ENCODE measurements around the gene OR8B4.
"Not testable (repeated sequence)": the region's sequence is repeated elsewhere in the genome, so short reads cannot be mapped to it uniquely, and the experiment has no call there.

Gene OR8B4, protein sequence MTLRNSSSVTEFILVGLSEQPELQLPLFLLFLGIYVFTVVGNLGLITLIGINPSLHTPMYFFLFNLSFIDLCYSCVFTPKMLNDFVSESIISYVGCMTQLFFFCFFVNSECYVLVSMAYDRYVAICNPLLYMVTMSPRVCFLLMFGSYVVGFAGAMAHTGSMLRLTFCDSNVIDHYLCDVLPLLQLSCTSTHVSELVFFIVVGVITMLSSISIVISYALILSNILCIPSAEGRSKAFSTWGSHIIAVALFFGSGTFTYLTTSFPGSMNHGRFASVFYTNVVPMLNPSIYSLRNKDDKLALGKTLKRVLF

DNA sequence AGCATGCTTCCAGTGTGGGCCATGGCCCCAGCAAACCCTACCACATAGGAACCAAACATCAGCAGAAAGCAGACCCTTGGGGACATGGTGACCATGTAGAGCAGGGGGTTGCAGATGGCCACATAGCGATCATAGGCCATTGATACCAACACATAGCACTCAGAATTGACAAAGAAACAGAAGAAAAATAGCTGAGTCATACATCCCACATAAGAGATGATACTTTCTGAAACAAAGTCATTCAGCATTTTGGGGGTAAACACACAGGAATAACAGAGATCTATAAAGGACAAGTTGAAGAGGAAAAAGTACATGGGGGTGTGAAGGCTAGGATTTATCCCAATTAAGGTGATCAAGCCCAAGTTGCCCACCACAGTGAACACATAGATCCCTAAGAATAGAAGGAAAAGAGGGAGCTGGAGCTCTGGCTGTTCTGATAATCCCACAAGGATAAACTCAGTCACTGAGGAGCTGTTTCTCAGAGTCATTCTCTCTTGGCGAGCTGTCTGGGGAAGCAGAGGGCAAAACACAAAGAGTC lies at the start of gene OR8B4:
TSS of gene OR8B4 (minus strand) at position 488 of the 538 bp plus-strand sequence. CDS start at position 488, 0 bp downstream.
- no peak for DNase-seq
- intact Hi-C loops (cut with DNase I) = no loop called here

DNA sequence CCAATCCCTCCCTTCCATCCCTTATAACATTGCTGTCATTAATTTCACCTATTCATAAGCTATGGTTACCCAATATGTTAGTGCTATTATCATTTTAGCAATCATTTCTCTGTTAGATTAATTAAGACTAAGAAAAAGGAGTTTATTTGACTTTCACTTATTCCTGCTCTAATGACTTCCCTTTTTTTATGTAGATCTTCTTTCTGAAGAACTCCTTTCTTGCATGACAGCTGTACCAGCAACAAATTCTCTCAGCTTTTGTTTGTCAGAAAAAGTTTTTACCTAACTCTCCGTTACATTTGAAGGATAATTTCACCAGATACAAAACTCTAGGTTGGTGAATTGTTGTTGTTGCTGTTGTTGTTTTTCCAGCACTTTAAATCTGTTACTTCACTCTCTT lies 49.4 kb upstream of the OR8B4 start:
- intact Hi-C loops (cut with DNase I) = no loop called here
- no peak for DNase-seq

- intact Hi-C loops (cut with DNase I) = no loop called here
- no peak for DNase-seq
Measured at GRCh38 chr11:124473476-124473875, 48.8 kb upstream of the OR8B4 start.

GRCh38 chr11:124470561-124471227 lies 46.0 kb upstream of the OR8B4 start:
- intact Hi-C loops (cut with DNase I) = no loop called here
- peak in 7 of 10 donors; percentile 21 to 85 (median 54) for DNase-seq

DNA sequence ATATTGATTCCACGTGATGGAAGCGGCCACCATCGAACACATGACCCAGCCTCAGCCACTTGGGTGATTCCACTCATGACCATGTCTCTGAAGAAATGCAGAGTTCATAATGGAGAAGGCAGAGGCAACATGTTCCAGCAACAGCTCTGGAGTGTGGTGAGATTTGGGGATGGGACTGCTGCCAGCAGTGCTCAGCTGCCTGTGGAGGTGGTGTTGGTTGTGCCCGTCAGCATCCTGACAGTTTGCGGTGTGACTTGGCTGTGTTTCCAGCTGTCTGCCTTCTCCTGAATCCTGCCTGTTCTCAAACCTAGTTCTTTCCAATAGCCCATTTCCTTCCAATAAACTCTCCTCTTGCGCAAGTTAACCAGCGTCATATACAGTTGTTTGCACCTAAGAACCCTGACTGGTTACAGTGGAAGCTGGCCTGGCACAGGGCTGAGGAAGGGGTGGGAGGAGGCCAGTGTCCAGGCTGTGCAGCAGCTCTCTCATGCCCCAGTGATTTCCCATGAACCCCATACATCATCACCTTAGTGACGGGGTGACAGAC lies 42.8 kb upstream of the OR8B4 start:
- intact Hi-C loops (cut with DNase I) = no loop called here
- DNase-seq = peak in 9 of 10 donors; percentile 21 to 94 (median 73)

DNA sequence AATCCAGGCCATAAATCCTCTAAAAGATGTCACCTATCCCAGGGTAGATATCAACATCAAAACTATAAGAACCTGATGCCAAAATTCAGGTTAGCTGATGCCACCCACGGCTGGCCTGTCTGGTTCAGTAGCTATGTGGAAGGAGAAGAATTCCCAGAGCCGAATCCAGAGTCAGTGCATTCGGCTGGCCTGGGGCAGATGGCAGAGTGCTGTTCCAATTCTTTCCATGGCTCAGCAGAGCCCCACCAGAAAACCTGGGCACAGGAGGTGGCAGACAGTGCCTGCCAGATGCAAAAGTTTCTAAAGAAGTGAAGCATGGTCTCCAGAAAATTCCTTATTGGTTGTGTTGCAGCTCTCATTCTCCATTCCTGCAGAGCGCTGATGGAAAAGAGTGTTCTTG lies 40.7 kb upstream of the OR8B4 start:
- DNase-seq = peak in 5 of 10 donors; percentile 13 to 87 (median 47)
- intact Hi-C loops (cut with DNase I) = no loop called here

- peak in 1 of 10 donors; percentile 41 for DNase-seq
- intact Hi-C loops (cut with DNase I) = no loop called here
Measured at GRCh38 chr11:124463990-124464389, 39.3 kb upstream of the OR8B4 start.

DNA sequence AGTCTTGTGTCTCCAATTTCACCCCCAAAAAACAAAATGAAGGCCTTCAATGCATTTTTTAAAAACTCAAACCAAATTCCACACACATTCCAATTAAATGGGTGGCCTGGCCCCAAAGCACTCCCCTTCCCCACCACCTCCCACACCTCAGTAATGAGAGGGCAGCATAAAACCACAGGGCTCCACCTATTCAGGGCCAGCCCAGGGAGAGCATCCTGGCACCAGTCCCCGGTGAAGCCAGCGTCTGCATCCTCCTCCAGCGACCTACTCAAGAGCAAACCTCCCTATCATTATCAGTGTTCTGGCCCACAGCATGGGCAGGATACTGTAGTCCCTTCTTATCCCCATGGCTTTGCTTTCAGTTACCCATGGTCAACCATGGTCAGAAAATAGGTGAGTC lies 38.7 kb upstream of the OR8B4 start:
- no peak for DNase-seq
- intact Hi-C loops (cut with DNase I) = no loop called here

- DNase-seq = no peak
Measured at GRCh38 chr11:124460459-124460858, 35.8 kb upstream of the OR8B4 start.

DNA sequence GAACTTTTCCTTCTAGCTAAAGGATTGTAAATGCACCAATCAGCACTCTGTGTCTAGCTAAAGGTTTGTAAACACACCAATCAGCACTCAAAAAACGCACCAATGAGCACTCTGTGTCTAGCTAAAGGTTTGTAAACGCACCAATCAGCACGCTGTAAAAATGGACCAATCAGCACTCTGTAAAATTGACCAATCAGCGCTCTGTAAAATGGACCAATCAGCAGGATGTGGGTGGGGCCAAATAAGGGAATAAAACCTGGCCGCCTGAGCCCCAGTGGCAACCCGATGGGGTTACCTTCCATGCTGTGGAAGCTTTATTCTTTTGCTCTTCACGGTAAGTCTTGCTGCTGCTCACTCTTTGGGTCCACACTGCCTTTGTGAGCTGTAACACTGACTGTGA lies 34.7 kb upstream of the OR8B4 start:
- DNase-seq; intact Hi-C loops (cut with DNase I): not testable (repeated sequence)

More at GRCh38 chr11:124460459-124460858, 35.8 kb upstream of the OR8B4 start:
- intact Hi-C loops (cut with DNase I) = no loop called here

- intact Hi-C loops (cut with DNase I) = no loop called here
- no peak for DNase-seq
Measured at GRCh38 chr11:124454552-124454951, 29.9 kb upstream of the OR8B4 start.

DNA sequence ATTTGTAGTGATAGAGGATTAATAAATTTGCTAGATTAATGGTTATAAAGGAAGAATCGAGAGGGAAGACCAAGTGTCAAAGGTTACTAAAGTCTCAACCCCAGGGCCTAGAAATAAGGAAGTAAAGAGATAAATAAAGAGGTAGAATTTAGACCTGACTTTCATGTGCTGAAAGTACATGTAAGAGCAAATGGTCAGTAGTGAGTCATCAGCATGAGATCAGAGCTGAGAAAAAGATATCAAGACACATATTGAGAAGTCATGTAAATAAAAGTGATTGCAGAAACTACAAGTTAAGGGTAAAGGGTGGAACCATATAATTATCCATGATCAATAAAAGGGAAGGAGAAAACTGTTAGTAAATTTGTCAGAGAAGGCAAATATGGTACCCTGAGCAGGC lies 22.2 kb upstream of the OR8B4 start:
- intact Hi-C loops (cut with DNase I) = no loop called here
- DNase-seq = no peak

DNA sequence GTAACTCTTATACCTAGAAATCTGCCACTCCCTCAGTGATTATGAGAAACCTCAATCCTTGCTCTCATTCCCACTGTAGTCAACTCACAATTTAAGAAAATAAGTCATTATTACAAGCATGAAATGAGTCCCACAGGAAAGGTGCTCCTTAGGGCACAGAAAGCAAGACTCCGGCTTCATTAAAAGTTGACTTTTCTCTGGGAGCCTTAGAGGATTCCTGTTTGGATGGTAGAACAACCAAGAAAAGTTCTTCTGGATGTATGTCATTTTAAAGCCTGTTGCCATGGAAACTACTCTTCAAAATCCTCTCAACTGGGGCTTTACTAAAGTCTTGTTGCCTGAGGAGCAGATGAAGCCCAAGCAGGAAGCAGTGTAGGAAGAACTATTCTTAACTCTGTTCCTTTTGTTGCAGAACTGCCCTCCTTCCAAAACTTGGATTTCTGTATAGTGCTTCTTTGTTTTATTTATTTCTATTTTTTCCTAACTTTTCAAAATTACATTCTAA lies 21.0 kb upstream of the OR8B4 start, which contains the start of gene OR8B8:
TSS of gene OR8B8 (minus strand) at position 51 of the 505 bp plus-strand sequence. CDS start 4,611 bp downstream, outside the sequence.
- DNase-seq = no peak
- intact Hi-C loops (cut with DNase I) = no loop called here

GRCh38 chr11:124442847-124443246 lies 18.2 kb upstream of the OR8B4 start:
- no peak for DNase-seq
- intact Hi-C loops (cut with DNase I) = no loop called here

DNA sequence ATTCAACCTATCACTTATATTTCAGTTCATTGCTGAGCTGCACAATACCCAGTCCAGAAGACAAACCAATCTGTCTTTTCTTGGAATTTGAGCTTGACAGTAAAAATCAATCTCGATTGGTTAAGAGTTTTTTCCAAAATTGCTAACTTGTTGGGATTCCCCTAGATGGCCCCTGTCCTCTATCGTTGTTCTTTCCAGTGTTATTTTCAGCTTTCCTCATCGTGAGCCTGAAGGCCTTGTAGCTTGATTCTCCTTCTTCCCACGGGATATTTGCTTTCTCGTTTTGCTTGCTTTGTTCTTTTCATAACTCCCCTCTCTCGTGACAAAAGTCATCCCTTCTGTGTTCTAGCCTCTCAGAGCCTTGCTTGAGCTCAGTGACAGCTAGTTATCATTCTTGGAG lies 17.8 kb upstream of the OR8B4 start:
- intact Hi-C loops (cut with DNase I) = no loop called here
- no peak for DNase-seq

GRCh38 chr11:124441519-124441918 lies 16.8 kb upstream of the OR8B4 start:
- intact Hi-C loops (cut with DNase I) = no loop called here
- DNase-seq = no peak

DNA sequence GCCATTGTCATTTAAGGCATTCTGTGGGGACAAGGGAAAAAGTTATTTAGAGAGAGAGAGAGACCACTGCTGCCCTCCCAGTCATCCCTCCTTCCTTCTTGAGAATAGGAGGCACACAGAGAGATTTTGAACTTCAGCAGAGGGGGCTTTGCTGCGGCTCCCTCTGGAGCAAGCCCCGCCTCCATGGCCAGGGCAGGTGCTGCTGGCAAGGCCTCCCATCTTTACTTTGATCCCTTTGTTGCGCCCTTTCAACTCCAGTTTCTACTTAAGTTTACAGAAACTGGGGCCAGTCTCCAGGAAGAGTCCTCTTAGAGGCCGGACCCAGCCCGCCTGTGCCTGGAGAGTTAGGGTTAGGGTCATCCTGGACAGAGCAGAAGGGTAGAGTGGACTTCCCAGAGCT lies 16.4 kb upstream of the OR8B4 start:
- peak in 1 of 10 donors; percentile 50 for DNase-seq
- intact Hi-C loops (cut with DNase I) = no loop called here

DNA sequence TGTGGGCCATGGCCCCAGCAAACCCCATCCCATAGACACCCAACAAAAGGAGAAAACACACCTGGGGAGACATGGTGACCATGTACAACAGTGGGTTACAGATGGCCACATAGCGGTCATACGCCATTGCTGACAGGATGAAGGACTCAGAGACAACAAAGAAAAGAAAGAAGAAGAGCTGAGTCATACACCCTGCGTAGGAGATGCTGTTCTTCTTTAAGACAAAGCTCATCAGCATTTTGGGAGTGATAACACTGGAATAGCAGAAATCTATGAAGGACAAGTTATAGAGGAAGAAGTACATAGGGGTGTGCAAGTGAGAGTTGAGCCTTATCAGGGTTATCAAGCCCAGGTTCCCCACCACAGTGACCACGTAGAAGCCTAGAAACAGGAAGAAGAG lies 15.9 kb upstream of the OR8B4 start:
- intact Hi-C loops (cut with DNase I) = no loop called here
- peak in 1 of 10 donors; percentile 60 for DNase-seq

DNA sequence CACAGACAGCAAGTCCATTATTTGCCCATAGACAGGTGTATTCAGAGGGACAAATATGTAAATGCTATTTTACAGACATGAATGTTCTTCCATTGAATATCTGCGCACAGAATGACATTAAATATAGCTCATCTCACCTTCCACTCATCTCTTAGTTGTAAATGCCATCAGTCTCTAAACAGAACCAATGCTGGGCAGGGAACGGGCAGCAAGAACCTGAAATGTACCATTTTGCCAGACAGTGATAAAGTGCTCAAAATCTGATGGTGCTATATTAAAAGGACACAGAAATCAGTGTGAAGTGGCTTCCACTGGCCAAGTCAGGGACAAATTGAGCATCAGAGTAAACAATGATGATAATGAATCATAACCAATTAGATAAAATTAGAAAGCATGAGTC lies 10.0 kb upstream of the OR8B4 start:
- intact Hi-C loops (cut with DNase I) = no loop called here
- DNase-seq = no peak

DNA sequence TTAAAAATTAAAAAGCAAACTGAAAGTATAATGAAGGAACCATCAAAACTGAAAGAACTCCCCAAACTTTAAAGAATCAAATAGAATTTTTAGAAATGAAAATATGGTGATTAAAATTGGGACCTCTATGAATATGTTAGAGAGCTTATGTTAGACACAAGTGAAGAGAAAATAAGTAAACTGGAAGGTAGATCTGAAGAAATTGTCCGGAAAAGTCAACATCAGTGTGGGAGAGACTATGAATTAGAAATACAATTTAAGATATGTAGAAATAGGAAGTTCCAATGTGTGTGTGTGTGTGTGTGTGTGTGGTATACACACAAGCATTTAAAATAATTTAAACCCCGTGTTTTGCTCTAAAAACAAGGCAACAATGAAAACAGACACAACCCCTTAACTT lies 4.9 kb upstream of the OR8B4 start:
- no peak for DNase-seq
- intact Hi-C loops (cut with DNase I) = no loop called here

DNA sequence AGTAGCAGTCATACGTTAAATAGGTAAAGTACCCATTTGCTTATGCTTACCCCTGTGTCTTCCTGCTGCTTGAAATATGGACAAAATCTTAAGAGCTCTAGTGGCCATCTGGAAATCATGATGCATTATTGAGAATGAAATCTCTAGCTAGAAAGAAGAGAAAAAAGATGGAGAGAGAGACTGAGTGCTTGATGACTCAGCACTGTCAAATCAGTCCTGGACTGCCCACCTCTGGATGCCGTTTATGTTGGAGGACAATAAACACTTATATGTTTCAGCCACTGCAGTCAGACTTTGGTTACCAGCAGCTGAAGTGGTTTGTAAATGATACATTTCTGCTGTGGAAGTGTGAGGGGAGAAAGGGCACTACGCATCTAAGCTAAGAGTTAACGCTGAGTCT lies 3.6 kb downstream of the OR8B4 start:
- intact Hi-C loops (cut with DNase I) = no loop called here
- DNase-seq = no peak
